Amniotic stem cell (primary cell): Measurements from ENCODE around the gene NTN1.
"Not testable (repeated sequence)": the region's sequence is repeated elsewhere in the genome, so short reads cannot be mapped to it uniquely, and the experiment has no call there.

Experiments
- DNase-seq: peaks from one replicate; lab custom pipeline; 2025; lab: John Stamatoyannopoulos, UW

Gene NTN1

DNA sequence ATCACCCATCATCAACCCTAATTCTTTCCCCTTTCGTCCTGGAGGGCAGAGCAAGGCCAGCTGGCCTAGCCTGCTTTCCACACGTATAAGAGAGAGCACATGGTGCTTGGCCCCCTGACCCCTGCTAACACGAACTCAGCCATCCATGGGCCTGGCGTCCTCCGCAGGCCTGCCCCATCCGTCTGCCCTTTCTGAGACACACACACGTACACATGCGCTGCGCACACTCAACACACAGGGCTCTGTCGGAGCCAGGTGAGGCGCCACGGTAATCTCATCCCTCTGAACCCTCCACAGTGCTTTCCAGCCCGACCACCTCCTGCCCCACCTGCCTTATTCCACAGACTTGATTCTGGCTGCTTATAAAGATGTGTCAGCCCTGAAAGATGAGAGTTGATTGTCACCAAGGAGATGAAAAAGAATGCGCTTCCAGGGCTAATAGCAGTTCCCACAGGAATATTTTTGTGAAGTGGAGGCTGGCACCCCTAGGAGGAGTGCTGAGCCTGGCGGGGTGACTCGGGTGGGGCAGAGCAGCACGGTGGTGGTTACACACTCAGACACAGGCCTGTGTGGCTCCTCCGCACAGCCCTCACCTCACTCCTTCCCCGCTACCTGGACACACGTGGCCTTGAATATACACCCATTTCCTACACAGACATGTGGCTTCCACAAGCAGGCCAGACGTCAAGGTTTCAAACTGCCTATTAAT is 228.1 kb downstream of the NTN1 start:
- no peak for DNase-seq

DNA sequence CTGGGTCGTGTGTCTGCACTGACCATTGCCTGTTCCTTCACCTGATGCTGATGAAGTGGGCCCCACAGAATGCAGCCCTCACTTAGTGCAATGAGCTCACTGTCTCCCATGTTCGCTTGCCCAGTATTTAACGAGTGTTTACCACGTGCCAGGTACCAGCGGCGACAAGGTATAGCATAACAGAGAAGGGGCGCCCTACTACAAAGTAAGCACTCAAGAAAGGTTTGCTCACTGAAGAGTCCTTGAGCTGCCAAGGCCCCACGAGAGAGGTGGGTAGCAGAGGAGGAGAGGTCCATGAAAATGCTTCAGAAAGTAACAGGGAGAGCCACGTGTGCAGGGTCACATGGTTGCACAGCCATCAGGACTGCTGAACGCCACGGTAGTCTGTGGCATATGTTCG is 230.0 kb downstream of the NTN1 start:
- no peak for DNase-seq

DNA sequence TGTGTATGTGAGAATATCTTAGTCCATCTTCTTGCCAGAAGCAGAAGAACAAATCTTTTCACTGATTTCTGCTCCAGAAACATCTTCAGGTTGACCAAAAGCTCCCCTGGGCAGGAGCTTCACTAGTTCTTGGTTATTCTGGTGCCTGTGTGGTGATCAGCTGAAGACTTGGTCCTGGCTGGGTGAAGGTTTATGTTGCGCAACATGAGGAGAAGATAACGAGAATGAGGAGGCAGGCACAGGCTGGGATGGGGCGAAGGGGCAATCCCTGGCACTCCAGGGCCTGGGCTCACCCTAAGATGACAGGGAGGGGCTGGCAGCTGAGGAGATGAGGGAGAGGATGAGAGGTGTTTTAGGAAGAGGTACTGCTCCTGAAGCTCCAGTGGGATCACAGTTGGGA is 232.0 kb downstream of the NTN1 start:
- no peak for DNase-seq

DNA sequence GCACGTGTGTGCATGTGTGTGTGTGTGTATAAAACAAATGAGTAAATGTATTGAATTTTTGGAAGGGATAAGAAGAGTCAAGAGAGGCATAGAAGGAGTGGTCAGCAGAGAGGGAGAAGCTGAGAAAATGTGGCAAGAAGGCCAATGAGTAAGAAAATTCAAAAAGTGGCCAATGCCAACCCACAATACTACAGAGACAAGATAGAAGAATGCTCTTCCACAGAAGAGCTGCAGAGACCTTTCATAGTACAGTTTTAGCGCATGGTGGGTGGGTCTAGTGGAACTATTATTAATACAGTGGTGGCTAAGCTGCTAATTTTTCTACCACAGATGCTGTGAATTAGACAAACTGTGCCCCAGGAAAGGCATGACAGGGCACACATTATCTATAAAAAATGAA is 233.5 kb downstream of the NTN1 start:
- no peak for DNase-seq

DNA sequence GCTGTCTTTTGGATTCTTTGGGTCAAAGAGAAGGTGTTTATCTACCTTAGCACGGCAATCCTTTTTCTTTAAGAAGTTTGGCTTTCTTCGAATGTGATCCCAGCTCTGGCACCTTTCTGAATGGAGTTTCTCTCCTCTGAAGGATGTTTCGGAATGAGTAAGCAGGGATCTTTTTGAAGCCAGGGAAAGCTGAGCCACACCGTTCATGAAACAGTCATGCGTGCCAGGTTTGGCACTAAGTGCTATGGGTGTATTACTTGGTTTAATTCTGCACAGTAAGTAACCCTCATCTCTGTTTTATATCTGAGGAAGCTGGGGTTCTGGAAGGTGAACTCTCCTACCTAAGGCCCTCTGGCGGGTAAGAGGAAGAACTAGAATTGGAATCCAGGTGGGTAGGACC is 234.5 kb downstream of the NTN1 start:
- no peak for DNase-seq

DNA sequence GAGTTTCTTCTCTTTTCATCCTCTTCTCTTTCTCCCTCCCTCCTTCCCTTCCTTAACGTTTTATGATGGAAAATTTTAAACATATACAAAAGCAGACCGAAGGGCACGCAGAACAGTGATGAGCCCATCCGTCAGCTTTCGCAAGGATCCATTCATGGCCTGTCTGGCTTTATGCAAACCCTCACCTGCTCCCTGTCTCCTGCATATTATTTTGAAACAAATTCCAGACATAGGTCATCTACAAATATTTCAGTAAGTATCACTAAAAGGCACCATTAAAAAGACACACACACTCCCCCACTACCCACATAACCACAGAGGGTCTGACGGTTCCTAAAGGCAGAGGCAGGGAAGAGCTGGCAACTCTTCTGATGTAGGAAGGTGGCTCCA is 235.0 kb downstream of the NTN1 start:
- no peak for DNase-seq

DNA sequence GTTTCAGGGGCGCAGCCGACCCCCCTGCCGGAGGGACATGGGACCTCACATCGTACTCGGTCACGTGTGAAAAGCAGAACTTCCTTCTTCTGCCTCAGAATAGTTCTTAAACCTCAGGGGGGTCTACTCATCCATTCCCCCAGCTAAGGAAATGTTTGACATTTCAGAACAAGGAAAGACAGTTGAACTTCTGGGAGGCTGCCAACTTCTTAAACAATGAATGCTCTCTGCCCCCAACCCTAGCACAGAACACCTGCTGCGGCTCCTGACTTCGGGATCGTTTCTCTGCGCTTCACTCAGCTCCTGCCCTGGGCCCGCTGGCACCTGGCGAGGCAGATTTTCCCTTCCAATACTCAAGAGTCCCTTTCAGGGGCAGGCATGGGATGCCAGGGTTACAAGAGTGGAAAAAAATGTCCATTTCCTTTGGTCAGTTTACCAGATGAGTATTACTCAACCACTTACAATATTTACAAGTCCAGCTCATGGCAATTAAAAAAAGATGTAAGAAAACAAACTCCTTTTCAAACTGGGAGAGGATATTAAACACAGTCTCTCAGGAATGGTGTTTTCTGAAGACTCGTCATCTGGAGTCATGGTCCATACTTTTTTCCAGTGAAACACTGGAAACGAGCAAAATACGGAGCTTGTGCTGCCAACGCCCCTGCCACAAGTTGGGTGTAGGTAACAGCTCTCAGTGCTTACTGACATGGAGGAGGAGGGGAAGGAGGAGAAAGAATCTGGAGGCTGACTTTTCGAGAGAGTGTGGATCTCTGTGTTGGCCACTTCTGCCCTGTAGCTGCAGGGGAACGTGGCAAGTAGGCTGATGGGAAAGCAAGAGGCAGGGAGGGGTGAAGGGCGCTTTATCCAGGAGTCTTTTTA is 235.7 kb downstream of the NTN1 start:
- DNase-seq = no peak

DNA sequence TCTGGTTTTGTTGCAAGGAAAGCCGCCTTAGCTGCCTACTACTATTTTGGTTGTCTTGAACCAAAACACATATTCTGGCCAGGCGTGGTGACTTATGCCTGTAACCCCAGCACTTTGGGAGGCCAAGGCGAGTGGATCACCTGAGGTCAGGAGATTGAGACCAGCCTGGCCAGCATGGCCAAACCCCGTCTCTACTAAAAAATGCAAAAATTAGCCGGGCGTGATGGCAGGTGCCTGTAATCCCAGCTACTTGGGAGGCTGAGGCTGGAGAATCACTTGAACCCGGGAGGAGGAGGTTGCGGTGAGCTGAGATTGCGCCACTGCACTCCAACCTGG is 236.3 kb downstream of the NTN1 start:
- DNase-seq = not testable (repeated sequence)

DNA sequence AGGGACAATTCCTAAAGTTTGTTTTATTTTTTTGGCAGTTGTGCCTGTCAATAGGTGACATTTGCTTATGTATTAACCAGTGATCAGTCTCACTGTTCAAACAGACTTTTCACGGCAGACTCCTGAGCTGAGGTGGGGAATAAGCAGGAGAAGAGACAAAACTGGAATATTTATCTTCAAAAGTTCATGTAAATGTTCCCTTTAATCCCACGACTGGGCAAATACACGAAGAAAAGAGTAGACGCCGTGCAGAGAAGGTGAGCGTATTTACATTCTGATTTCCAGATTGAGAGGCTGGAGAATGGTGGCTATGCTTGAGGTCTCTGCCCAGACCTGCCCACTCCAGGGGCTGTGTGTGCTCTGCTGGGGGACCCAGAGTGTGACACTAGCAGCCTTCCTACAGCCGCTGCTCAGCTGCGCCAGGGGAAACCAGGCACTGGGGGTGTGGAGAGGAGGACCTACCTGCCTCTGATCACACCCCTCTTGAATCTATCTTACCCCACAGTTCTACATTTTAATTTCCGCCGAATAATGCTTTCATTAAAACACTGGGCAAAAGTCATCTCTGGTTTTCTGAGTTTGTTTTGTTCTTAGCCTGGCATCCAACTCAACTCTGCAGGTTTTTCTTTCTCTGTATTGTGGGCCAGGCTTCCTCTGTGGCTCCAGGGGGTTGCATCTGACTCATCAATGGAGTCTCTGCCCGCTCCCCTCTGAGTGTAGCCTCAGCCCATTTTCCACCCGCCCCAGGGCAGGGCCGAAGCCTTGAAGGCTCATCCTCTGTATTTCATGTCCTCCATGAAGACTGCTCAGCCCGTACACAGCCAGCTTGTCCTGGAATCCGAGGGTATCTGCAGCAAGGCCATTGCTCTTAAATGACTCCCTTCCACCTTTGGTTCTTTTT is 237.1 kb downstream of the NTN1 start:
- DNase-seq = no peak

DNA sequence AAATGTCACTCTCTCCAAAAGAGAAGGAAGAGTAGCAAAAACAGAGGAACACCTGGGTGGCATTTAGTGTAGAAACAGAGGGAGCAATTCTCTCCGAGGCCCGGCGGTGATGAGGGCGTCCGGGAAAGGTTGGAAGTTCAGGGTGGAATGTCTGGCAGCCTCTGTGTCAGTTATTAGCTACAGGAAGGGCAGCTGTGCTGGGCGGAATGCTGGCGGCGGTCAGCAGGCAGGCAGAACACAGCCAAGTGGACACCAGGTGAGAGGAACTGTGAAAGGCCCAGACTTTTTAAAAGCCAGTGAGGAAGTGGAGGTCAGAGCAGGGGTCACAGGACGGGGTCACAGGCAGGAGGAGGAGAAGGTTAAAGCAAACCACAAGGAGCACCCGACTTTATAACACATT is 238.1 kb downstream of the NTN1 start:
- no peak for DNase-seq

DNA sequence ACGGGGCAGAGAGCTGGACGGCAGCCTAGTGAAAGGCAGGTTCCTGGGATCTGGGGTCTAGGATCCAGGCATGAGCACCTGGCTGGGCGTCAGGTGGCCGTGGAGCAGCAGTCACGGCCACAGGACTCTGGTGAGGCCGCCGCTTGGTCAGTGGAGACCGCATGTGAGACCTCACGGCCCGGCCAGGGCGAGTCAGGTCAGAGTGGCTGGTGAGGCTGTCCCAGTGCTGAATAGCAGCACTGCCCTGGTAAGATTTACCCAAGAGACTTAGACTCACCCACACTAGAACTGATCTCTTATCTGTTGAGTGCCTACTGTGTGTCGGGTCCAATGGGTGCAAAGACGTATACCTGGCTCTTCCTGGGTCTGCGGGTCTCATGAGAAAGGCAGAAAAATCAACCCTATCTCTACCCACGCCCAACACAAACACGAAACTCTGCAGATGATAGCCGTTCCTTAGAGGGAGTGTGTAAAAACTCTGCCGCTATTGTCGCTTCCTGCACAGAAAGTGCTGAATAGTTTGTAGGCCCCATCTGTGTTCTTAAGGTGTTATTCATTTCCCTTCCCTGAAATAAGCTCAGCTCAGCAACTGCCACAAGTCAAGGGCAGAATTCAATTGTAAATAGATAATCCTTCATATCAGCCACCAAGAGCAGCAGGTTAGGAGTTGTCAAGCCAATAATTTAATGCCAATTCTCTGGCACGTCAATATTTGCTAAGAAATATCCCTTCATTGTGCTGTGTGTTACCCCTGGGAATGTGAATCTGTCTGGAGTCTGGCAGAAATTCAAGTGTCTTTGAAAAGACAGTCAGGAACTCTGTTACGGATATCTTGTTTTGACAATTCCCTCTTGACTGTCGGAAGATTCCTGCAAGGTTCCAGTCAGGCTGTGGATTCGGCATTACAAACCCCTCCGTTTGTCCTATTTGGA is 240.0 kb downstream of the NTN1 start:
- DNase-seq = no peak

DNA sequence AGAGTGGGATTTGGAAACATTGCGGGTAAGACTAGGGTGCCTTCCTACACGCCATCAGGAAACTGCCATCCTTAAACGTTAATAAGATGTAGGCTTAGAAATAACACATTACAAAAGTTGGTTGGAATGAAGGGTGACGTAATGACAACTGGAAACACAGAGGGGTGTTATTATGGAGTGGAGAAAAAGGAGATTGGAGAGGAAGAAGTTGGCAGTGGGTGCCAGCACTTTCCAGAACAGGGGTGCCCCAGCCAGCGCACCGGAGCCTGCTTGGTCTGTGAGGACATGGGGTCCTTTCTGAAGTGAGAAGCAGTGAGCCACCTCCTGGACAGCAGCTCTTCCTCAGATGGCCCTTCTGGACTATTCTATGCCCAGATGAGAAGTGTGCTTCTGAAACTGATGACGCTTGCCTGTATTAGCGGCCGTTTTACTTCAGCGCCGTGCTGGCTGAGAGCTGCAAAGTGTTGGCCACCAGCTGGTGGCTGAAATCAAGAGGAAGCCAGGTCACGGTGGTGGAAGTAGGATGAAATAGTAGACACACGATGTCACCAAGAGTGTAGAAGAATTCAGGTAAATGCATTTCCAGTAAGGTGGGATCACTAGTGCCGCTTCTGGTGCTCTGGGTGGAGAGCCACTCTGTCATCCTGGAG is 244.8 kb downstream of the NTN1 start:
- no peak for DNase-seq

DNA sequence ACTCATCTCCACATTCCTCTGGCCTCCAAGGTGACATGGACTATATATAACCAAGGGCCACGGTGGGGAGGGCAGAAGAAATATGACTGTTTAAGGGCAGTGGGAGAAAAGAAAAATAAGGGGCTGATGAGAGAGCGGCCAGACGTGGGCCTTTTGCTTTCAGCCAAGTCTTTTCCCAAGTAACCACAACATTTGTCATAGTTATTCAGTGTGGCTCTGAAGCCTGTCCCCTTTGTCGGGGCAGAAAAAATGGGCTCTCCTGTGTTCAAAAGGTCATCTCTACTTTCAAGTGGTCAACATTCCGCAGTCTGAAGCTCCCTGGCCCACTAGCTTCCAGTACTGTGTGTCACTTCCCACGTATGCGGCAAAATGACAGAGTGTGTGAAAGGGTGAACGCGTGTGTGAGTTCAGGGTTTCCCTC is 245.4 kb downstream of the NTN1 start:
- DNase-seq = no peak

DNA sequence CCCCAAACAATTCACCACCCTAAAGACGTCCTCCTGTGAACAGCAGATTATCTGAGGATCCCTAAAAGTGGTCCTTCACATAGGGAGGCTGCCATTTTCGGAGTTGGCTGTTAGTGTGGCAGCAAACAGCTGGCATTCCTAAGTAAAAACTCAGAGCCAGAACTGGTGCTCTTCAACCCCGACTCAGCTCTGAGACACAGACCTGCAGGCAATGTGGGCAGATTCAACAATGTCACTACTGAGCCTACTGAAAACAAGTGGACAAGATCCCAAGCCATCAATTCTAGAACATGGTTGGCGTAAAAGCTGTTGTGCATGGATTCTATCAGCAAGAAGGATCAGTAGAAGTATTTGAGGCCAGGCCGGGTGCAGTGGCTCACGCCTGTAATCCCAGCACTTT is 247.2 kb downstream of the NTN1 start:
- DNase-seq = no peak

DNA sequence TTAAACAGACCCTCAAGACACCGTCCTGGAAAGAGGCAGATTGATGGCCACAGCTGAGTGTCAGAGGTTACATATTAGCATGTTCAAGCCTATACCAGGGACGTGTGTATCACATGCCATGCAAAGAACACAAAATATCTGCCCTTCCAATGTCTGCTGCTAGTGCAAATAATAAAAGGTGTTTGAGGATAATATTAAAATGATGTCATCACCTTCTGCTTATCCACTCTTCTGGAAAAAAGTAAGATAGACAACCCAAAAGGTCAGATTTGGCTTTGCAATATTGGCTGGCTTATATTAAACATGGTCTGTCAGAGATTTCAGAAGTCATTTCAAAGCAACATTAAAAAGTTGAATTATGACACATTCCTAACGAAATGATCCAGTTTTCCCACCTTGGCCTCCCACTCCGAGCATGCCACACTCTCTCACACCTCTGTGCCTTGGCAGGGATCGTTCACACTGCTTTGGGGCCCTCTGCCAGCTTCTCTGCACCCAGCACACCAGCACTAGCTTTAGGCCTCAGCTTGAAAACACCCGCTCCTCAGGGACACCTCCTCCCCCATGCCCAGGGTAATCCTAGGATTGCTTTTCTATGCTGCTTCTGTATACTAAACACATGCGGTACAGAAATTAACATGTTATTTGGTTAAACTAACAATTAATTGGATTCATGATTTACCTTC is 248.2 kb downstream of the NTN1 start:
- DNase-seq = no peak

DNA sequence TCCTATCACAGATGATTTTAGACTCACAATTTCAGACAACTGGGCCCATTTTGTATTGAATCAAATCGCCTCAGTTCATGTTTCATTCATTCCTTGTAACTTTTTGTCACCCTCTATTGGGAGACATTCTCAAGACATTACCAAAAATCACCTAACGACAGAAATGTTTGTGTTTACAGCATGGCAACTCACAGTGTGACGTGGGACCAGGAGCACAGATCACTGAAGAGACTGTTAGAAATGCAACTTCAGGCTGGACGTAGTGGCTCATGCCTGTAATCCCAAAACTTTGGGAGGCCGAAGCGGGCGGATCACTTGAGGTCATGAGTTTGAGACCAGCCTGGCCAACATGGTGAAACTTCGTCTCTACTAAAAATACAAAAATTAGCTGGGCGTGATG is 249.6 kb downstream of the NTN1 start:
- DNase-seq = no peak

DNA sequence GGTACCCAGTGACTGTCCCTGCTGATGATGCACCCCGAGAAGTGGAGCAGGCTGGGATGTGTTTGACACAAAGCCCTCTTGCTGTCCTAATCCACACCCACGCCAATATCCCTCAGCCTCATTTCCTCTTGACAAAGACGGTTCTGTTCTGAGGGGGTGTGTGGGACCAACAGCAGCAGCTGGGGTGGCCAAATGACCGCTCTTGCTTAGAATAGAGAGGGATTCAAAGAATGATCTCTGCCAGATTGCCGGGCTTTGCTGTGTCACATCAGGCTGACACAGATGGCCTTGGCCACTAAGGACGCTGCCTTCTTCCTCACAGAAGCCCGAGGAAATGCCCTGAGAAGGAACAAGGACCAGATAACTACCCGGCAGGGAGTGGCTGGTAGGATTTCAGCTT is 250.7 kb downstream of the NTN1 start:
- DNase-seq = no peak

DNA sequence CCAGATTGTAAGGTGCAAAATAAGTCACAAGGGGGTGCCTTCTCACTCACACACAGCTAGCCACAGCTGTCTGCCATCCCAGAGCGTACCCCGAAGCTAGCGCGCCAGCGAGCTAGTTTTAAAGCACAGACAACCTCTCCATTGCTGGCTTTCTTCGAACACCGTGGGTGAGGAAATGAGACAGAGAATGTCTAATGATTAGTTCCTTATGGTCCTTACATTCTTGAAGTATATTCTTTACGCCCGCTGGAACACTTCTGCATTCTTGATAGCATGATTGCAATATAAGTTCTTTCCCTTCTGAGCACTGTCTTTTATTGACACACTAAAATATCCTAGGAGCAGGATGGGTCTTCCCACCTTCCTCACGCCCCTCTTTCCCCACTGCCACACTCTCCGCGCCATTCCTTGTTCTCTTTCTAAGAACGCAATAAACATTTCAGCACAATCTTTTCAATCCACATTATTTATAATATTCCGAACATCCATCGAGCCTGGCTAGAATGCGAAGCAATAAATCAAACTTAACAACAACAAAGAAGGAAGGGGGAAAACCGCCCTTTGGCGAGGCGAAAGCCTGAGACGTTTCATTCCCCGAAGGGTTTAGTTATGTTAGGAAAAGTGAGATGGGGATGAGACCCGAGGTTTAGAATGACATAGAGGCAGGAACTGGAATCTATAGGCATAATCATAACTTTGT is 251.3 kb downstream of the NTN1 start:
- DNase-seq = no peak

DNA sequence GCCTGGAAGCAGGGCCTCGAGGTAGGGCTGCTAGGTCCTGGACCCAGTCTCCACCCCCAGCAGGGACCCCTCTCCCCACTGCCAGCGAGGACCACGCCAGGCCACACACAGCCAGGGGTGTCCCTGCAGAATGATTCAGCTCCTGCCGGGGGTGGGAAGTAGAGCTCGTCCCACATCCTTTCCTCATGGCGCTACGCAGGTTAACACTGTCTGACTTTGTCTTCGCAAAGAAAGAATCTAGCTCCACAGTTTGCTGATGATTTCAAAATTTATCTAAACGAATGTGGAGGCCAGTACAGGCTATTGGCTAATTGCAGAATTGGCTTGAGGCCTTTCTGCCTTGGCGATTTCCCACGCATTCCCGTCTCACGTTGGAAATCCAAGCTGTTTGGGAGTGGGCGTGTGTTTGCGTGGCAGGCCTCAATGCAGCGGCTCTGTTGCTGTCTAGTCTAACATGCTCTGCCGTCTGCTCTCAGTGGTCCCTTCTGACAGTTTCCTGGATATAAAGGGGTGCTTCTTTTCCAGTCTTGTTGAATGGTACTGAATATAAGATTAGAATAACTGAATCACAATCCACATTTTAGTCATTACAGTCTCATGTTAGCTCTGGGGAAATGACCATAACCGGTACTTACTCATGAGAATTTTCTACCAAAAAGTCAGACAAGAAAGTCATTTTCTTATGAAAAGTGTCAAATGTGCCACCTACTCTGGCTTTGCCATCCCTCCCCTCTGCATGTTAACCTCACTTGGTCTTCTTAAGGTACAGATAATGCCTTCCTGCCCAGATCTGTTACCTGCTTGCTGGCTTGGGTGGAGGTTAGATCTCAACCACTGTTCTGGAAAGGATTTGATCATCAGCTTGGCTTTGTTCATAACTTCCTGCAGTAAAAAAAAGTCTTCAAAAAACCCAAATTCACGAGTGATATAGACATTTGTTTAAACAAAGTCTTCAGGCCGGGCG is 252.4 kb downstream of the NTN1 start:
- DNase-seq = no peak
